GM15510 (cell line): ENCODE results near the gene DQX1.

Source experiments
- POLR2A ChIP-seq: IDR thresholded peaks from 3 replicates; pipeline ENCODE4 v1.6.1; 2011; ENCODE audit warnings: borderline replicate concordance; ENCODE audit not compliant: insufficient read length; ENCODE audit errors: extremely low read depth

DQX1 gene

GRCh38 chr2:74481961-74482800 lies 43.9 kb downstream of the DQX1 start:
- no peak for TF ChIP-seq POLR2A

- no peak for TF ChIP-seq POLR2A
These were observed 44.6 kb downstream of the DQX1 start for GRCh38 chr2:74481431-74481830.

GRCh38 chr2:74474899-74475298 lies 51.1 kb downstream of the DQX1 start:
- TF ChIP-seq POLR2A = no peak

GRCh38 chr2:74474481-74474880 lies 51.5 kb downstream of the DQX1 start:
- no peak for TF ChIP-seq POLR2A

GRCh38 chr2:74472945-74473258 lies 53.1 kb downstream of the DQX1 start:
- TF ChIP-seq POLR2A = no peak

GRCh38 chr2:74472086-74472944 lies 53.7 kb downstream of the DQX1 start, which contains the start of gene MRPL53:
MRPL53 (minus strand) TSS chr2:74472680; CDS start chr2:74472660, 20 bp downstream.
- peak; percentile 93 for TF ChIP-seq POLR2A

- no peak for TF ChIP-seq POLR2A
These were observed 54.5 kb downstream of the DQX1 start for GRCh38 chr2:74471332-74472065.
